ENCODE data around the gene RAB17.

RAB17 gene

DNA sequence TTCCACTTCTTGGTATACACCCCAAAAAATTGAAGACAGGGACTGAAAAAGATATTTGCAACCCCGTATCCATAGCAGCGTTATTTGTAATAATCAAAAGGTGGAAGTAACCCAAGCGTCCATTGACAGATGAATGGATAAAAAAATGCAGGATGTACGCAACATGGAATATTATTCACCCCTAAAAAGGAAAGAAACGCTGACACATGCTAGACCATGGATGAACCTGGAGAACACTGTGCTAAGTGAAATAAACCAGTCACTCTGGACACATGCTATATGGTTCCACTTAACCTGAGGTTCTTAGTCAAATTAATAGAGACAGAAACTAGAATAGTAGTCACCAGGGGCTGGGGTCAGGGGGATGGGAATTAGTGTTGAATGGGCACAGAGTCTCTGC, 62.8 kb downstream of the RAB17 start:
- no peaks in the 10 kb centered on the region for H3K36me3 ChIP-seq (ENCODE audit: control insufficient read depth, insufficient read depth, low read length)
- 89 to 99% methylated on average over 5 of the region's 5 CpGs for WGBS, 2 experiments
- no peaks in the 10 kb centered on the region for H3K4me1 ChIP-seq (ENCODE audit: control insufficient read depth, insufficient read depth, low read length)
- no peaks in the 10 kb centered on the region for H3K9me3 ChIP-seq (ENCODE audit: control insufficient read depth, low read length)
- no peak overlapping the region for H3K4me3 ChIP-seq (ENCODE audit: insufficient read depth, low read depth, low read length)
- H3K27ac ChIP-seq (ENCODE audit: insufficient read depth, low read depth, low read length, poor library complexity, severe bottlenecking) = no peak overlapping the region
- no peaks in the 10 kb centered on the region for H3K27me3 ChIP-seq (ENCODE audit: control insufficient read depth, insufficient read depth, low read length, poor library complexity, severe bottlenecking)

DNA sequence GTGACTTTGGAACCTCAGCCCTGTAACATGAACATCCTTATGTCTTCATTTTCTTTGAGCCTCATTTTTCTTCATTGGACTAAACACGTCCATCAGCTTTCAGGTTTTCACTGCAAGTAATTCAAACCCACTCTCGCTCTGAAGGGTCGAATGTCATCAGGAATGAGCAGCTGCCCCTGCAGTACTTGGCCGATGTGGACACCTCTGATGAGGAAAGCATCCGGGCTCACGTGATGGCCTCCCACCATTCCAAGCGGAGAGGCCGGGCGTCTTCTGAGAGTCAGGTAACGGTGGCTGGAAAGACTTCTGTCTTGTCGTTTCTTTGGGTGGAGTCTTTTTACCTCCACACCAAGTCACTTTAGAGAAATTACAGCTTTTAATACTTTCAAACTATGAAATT, 63.3 kb downstream of the RAB17 start:
- no peaks in the 10 kb centered on the region for H3K9me3 ChIP-seq (ENCODE audit: control insufficient read depth, low read length)
- no peaks in the 10 kb centered on the region for H3K4me1 ChIP-seq (ENCODE audit: control insufficient read depth, insufficient read depth, low read length)
- H3K27ac ChIP-seq (ENCODE audit: insufficient read depth, low read depth, low read length, poor library complexity, severe bottlenecking) = no peak overlapping the region
- no peaks in the 10 kb centered on the region for H3K27me3 ChIP-seq (ENCODE audit: control insufficient read depth, insufficient read depth, low read length, poor library complexity, severe bottlenecking)
- WGBS, 2 experiments = 95% methylated on average over 11 of the region's 11 CpGs
- no peak overlapping the region for H3K4me3 ChIP-seq (ENCODE audit: insufficient read depth, low read depth, low read length)
- no peaks in the 10 kb centered on the region for H3K36me3 ChIP-seq (ENCODE audit: control insufficient read depth, insufficient read depth, low read length)

DNA sequence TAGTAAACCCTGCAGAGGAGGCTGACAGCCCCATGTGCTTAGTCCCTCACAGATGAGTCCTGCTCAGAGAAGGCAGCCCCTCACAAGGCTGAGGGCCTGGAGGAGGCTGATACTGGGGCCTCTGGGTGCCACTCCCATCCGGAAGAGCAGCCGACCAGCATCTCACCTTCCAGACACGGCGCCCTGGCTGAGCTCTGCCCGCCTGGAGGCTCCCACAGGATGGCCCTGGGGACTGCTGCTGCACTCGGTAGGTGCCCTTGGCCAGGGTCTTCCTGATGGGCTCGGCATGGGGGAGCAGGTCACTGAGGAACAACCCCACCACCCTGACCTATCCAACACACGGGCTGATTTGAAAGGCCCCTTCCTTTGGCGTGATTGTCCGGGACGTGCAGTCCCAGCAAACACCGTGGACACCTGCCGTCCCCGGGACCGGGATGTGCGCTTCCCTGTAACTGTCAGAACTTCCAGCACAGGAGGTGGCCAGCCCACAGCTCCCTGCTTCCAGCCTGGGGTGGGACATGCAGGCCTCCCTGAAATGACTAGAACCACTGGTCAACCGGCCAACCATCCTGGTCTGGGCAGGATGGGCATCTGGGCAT, 64.9 kb downstream of the RAB17 start:
- 93 to 95% methylated on average over 17 of the region's 17 CpGs for WGBS, 2 experiments
- H3K27ac ChIP-seq (ENCODE audit: insufficient read depth, low read depth, low read length, poor library complexity, severe bottlenecking) = no peak overlapping the region

DNA sequence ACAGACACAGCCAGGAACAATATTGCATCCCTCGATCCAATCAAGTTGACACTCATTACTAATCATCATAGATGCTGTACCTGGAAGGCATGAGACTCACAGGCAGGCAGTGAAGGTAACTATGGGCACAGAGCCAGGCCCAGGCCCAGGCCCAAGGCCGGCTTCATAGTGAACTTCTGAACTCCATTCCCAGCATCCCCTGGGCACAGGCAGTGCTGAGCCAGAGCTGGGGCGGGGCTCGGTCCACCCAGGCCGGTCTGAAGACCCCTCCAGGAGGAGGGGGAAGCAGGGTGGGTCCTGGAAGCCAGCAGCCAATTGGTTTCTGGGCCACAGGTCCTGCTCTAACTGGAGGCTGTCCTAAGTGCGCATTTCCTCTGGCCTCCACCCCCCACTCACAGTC, 65.9 kb downstream of the RAB17 start:
- H3K36me3 ChIP-seq (ENCODE audit: control insufficient read depth, insufficient read depth, low read length) = no peaks in the 10 kb centered on the region
- no peaks in the 10 kb centered on the region for H3K4me1 ChIP-seq (ENCODE audit: control insufficient read depth, insufficient read depth, low read length)
- no peak overlapping the region for H3K27ac ChIP-seq (ENCODE audit: insufficient read depth, low read depth, low read length, poor library complexity, severe bottlenecking)
- 86 to 90% methylated on average over 6 of the region's 6 CpGs for WGBS, 2 experiments
- H3K9me3 ChIP-seq (ENCODE audit: control insufficient read depth, low read length) = no peaks in the 10 kb centered on the region
- no peaks in the 10 kb centered on the region for H3K27me3 ChIP-seq (ENCODE audit: control insufficient read depth, insufficient read depth, low read length, poor library complexity, severe bottlenecking)
- H3K4me3 ChIP-seq (ENCODE audit: insufficient read depth, low read depth, low read length) = no peak overlapping the region

More for the DNA sequence above, 64.9 kb downstream of the RAB17 start:
- no peaks in the 10 kb centered on the region for H3K36me3 ChIP-seq (ENCODE audit: control insufficient read depth, insufficient read depth, low read length)
- H3K27me3 ChIP-seq (ENCODE audit: control insufficient read depth, insufficient read depth, low read length, poor library complexity, severe bottlenecking) = no peaks in the 10 kb centered on the region
- H3K4me3 ChIP-seq (ENCODE audit: insufficient read depth, low read depth, low read length) = no peak overlapping the region
- no peaks in the 10 kb centered on the region for H3K9me3 ChIP-seq (ENCODE audit: control insufficient read depth, low read length)
- no peaks in the 10 kb centered on the region for H3K4me1 ChIP-seq (ENCODE audit: control insufficient read depth, insufficient read depth, low read length)

Data from ectodermal cell (in vitro differentiated cells).